GM23338 (cell line): ENCODE results near the gene CDC42EP5.

Experiments used
- CREB1 ChIP-seq: fragments of 250-450 bp; sonication (Bioruptor Pico); IDR thresholded peaks from 2 replicates; pipeline ENCODE4 v1.5.0; 2020; ENCODE audit warnings: low read depth, mild to moderate bottlenecking, moderate library complexity
- CTCF ChIP-seq, 2 experiments: fragments of 200-600 bp in 1 of 2; sonication (generic) in 1 of 2; conservative IDR thresholded peaks; 2 replicates each; pipeline versions ENCODE4 v1.5.1 to v1.6.1; 2016 to 2017; ENCODE audit warnings: antibody characterized with exemption in 2 of 2, low read depth in 2 of 2, mild to moderate bottlenecking in 2 of 2, moderate library complexity in 1 of 2
- ETS1 ChIP-seq: IDR thresholded peaks from 2 replicates; pipeline ENCODE4 v1.6.1; 2016; ENCODE audit warnings: antibody characterized with exemption
- EZH2 ChIP-seq: fragments of 200-600 bp; sonication (generic); IDR thresholded peaks from one replicate; pipeline ENCODE4 v1.8.0; 2017; ENCODE audit warnings: antibody characterized with exemption, mild to moderate bottlenecking, low read depth; ENCODE audit not compliant: unreplicated experiment
- EZH2phosphoT487 ChIP-seq: fragments of 200-600 bp; sonication (generic); IDR thresholded peaks from one replicate; pipeline ENCODE4 v1.8.1; 2018; ENCODE audit warnings: antibody characterized with exemption; ENCODE audit not compliant: unreplicated experiment
- JUNB ChIP-seq: IDR thresholded peaks from one replicate; pipeline ENCODE4 v1.6.1; 2016; ENCODE audit warnings: antibody characterized with exemption; ENCODE audit not compliant: unreplicated experiment
- POLR2AphosphoS5 ChIP-seq: IDR thresholded peaks from 2 replicates; pipeline ENCODE4 v1.6.1; 2016; ENCODE audit warnings: antibody characterized with exemption, low read depth
- REST ChIP-seq: IDR thresholded peaks from one replicate; pipeline ENCODE4 v1.6.1; 2018; ENCODE audit warnings: antibody characterized with exemption; ENCODE audit not compliant: unreplicated experiment
- STAT1 ChIP-seq: IDR thresholded peaks from one replicate; pipeline ENCODE4 v1.6.1; 2016; ENCODE audit warnings: antibody characterized with exemption; ENCODE audit not compliant: unreplicated experiment
- ZNF114 ChIP-seq: fragments of 250-450 bp; sonication (Bioruptor Pico); IDR thresholded peaks from 2 replicates; pipeline ENCODE4 v1.5.0; 2020; ENCODE audit warnings: mild to moderate bottlenecking, moderate library complexity
- ZNF331 ChIP-seq: fragments of 250-450 bp; sonication (Bioruptor Pico); IDR thresholded peaks from 2 replicates; pipeline ENCODE4 v1.5.0; 2020; ENCODE audit warnings: low read depth, mild to moderate bottlenecking, moderate library complexity
- ZNF462 ChIP-seq: fragments of 250-450 bp; sonication (Bioruptor Pico); IDR thresholded peaks from 2 replicates; pipeline ENCODE4 v1.5.0; 2020; ENCODE audit warnings: mild to moderate bottlenecking, moderate library complexity

GRCh38 chr19:54460230-54461005 lies 12.7 kb downstream of the CDC42EP5 start:
- TF ChIP-seq CTCF (conservative IDR thresholded peaks at IDR 0.05; ENCODE audit: low read depth in 2 of 2): no peak
- no peak for TF ChIP-seq EZH2
- no peak for TF ChIP-seq ZNF331 (CRISPR knock-in tag)
- TF ChIP-seq POLR2AphosphoS5: no peak
- no peak for TF ChIP-seq EZH2phosphoT487
- no peak for TF ChIP-seq CREB1 (CRISPR knock-in tag)
- no peak for TF ChIP-seq REST
- TF ChIP-seq JUNB: no peak
- TF ChIP-seq STAT1: no peak
- no peak for TF ChIP-seq ZNF114 (CRISPR knock-in tag)
- TF ChIP-seq ZNF462 (CRISPR knock-in tag): no peak
- TF ChIP-seq ETS1: no peak
